HepG2 (cell line): ENCODE results near the gene RUSC1. TPM values are rescaled to one million over a fixed set of nuclear protein-coding genes. Genes with fewer than 3 reads are reported as not detected.

ENCODE experiments used
- ATF7 ChIP-seq, 2 experiments: fragments of 450-650 bp in 1 of 2; sonication (generic) in 1 of 2; formaldehyde crosslinking in 1 of 2; IDR thresholded peaks; 2 replicates each; pipeline versions ENCODE4 v1.4.0 to v1.6.1; 2016 to 2020; ENCODE audit warnings: antibody characterized with exemption in 1 of 2, mild to moderate bottlenecking in 1 of 2, missing genetic modification reagents in 1 of 2
- ATM ChIP-seq: fragments of 450-650 bp; IDR thresholded peaks from 2 replicates; pipeline ENCODE4 v1.7.1; 2017; ENCODE audit warnings: mild to moderate bottlenecking, borderline replicate concordance
- CBX1 ChIP-seq: IDR thresholded peaks from one replicate; pipeline ENCODE4 v1.6.1; 2016; ENCODE audit warnings: antibody characterized with exemption, low read depth
- ERF ChIP-seq: IDR thresholded peaks from 2 replicates; pipeline ENCODE4 v1.6.1; 2018; ENCODE audit warnings: missing biosample characterization, missing genetic modification reagents
- ETV5 ChIP-seq: IDR thresholded peaks from 2 replicates; pipeline ENCODE4 v1.6.1; 2018; ENCODE audit warnings: missing biosample characterization, missing genetic modification reagents, inconsistent platforms, borderline replicate concordance
- HOXA7 ChIP-seq: sonication (generic); formaldehyde crosslinking; IDR thresholded peaks from 2 replicates; pipeline ENCODE4 v1.8.1; 2022; ENCODE audit warnings: mild to moderate bottlenecking, missing genetic modification reagents, moderate library complexity
- JARID2 ChIP-seq: sonication (generic); formaldehyde crosslinking; IDR thresholded peaks from 2 replicates; pipeline ENCODE4 v1.8.1; 2023; ENCODE audit warnings: missing genetic modification reagents, inconsistent platforms; ENCODE audit not compliant: insufficient replicate concordance
- KLF15 ChIP-seq: sonication (generic); formaldehyde crosslinking; IDR thresholded peaks from 2 replicates; pipeline ENCODE4 v1.8.1; 2023; ENCODE audit warnings: borderline replicate concordance, mild to moderate bottlenecking, inconsistent platforms, missing genetic modification reagents, mixed read lengths
- MBNL3 ChIP-seq: fragments of 250-450 bp; sonication (Bioruptor Pico); conservative IDR thresholded peaks from 2 replicates; pipeline ENCODE4 v1.8.0; 2022; ENCODE audit warnings: mild to moderate bottlenecking, inconsistent platforms
- MXI1 ChIP-seq: IDR thresholded peaks from 3 replicates; pipeline ENCODE4 v1.6.1; 2012; ENCODE audit warnings: low read depth, low read length, inconsistent platforms, borderline replicate concordance
- NFE2L1 ChIP-seq: sonication (generic); formaldehyde crosslinking; IDR thresholded peaks from 2 replicates; pipeline ENCODE4 v1.4.0; 2020; ENCODE audit warnings: missing genetic modification reagents, mild to moderate bottlenecking, borderline replicate concordance
- PITX1 ChIP-seq: sonication (generic); formaldehyde crosslinking; IDR thresholded peaks from 2 replicates; pipeline ENCODE4 v1.5.1; 2020; ENCODE audit warnings: mild to moderate bottlenecking, missing genetic modification reagents
- REPIN1 ChIP-seq: sonication (generic); formaldehyde crosslinking; IDR thresholded peaks from 2 replicates; pipeline ENCODE4 v1.8.0; 2022; ENCODE audit warnings: missing genetic modification reagents, low read depth, mild to moderate bottlenecking, borderline replicate concordance
- SNAPC2 ChIP-seq: sonication (generic); formaldehyde crosslinking; IDR thresholded peaks from 2 replicates; pipeline ENCODE4 v1.8.1; 2022; ENCODE audit warnings: mild to moderate bottlenecking, missing genetic modification reagents
- SPEN ChIP-seq: sonication (generic); formaldehyde crosslinking; IDR thresholded peaks from 2 replicates; pipeline ENCODE4 v1.5.1; 2020; ENCODE audit warnings: low read depth, mild to moderate bottlenecking, missing genetic modification reagents
- ZFX ChIP-seq: sonication (generic); formaldehyde crosslinking; IDR thresholded peaks from 2 replicates; pipeline ENCODE4 v1.4.0; 2020; ENCODE audit warnings: mild to moderate bottlenecking, low read depth, missing genetic modification reagents, moderate library complexity
- ZMYM4 ChIP-seq: sonication (generic); formaldehyde crosslinking; IDR thresholded peaks from 2 replicates; pipeline ENCODE4 v1.8.1; 2023; ENCODE audit warnings: mild to moderate bottlenecking, missing genetic modification reagents
- ZNF34 ChIP-seq: sonication (generic); formaldehyde crosslinking; IDR thresholded peaks from 2 replicates; pipeline ENCODE4 v1.4.0; 2020; ENCODE audit warnings: mild to moderate bottlenecking, missing genetic modification reagents, borderline replicate concordance
- ZNF501 ChIP-seq: sonication (generic); formaldehyde crosslinking; IDR thresholded peaks from 2 replicates; pipeline ENCODE4 v1.5.1; 2020; ENCODE audit warnings: mild to moderate bottlenecking, moderate library complexity, missing genetic modification reagents
- ZNF569 ChIP-seq: sonication (generic); formaldehyde crosslinking; IDR thresholded peaks from 2 replicates; pipeline ENCODE4 v1.5.0; 2020; ENCODE audit warnings: mild to moderate bottlenecking, missing genetic modification reagents, moderate library complexity, borderline replicate concordance
- ZNF605 ChIP-seq: sonication (generic); formaldehyde crosslinking; IDR thresholded peaks from 2 replicates; pipeline ENCODE4 v1.8.0; 2022; ENCODE audit warnings: mild to moderate bottlenecking, missing genetic modification reagents
- ZSCAN21 ChIP-seq: sonication (generic); formaldehyde crosslinking; IDR thresholded peaks from 2 replicates; pipeline ENCODE4 v1.8.0; 2022; ENCODE audit warnings: mild to moderate bottlenecking, missing genetic modification reagents, moderate library complexity, borderline replicate concordance
- polyA plus RNA-seq, 8 experiments: library from polyadenylated mRNA; depleted of rRNA in 3 of 8; stranded (reverse) in 7 of 8; unstranded in 1 of 8; fragments of >200 nt; fragmentation: Illumina TruSeq in 4 of 8; extraction: Trizol in 4 of 8; gene quantifications; 2 replicates each; pipeline versions ENCODE4 v1.2.1 to v1.2.3, GENCODE V29; 2011 to 2016; ENCODE audit warnings: low read depth in 4 of 8, missing spikeins in 1 of 8, mixed read lengths in 1 of 8; ENCODE audit not compliant: insufficient read depth in 1 of 8
- total RNA-seq, 5 experiments: library from RNA; depleted of rRNA; stranded (reverse); fragments of >200 nt; fragmentation: Illumina TruSeq; extraction: Trizol; gene quantifications; 2 replicates each; pipeline ENCODE4 v1.2.3, GENCODE V29; 2016; ENCODE audit warnings: low read depth in 1 of 5
- TF ChIP-seq, protein P1 (sequence below): IDR thresholded peaks from 2 replicates; pipeline ENCODE4 v1.6.1; 2016; ENCODE audit warnings: missing genetic modification reagents, missing compliant biosample characterization
- TF ChIP-seq, protein P2 (sequence below): sonication (generic); formaldehyde crosslinking; IDR thresholded peaks from 2 replicates; pipeline ENCODE4 v1.4.0; 2020; ENCODE audit warnings: mild to moderate bottlenecking, missing genetic modification reagents
- TF ChIP-seq, protein P3 (sequence below): sonication (generic); formaldehyde crosslinking; IDR thresholded peaks from 2 replicates; pipeline ENCODE4 v1.5.1; 2020; ENCODE audit warnings: mild to moderate bottlenecking, missing genetic modification reagents
- TF ChIP-seq, protein P4 (sequence below): IDR thresholded peaks from 2 replicates; pipeline ENCODE4 v1.6.1; 2012; ENCODE audit warnings: inconsistent platforms

Gene RUSC1
- total and polyA plus RNA-seq, 2 of the 13 experiments (the other 11 are each of a cell fraction or from before 2014, with no cell fraction given) = 18.7 to 20.4 TPM

DNA sequence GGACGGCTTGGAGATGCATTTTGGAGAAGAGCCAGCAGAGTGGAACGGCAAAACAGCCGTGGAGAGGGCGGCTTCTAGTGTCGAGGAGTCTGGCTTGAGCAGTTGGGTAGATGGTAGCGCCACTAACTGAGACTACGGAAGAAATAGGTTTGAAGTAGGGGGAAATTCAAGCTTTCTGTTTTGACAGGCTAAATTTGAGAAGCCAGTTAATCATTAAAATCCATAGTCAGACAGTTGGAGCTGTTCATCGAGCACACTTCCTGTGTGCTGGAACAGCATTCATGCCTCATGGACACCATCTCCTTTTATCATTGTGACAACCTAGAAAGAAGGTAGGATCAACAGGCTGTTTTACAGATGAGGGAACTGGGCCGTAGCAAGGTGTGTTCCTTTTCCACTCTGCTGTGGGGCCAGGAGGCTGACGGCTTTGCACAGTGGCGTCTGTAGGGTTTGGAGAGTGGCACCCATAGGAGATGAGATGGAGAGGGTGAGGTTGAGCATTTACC, 16.1 kb upstream of the RUSC1 start (continued):
- TF ChIP-seq ZNF605 (CRISPR knock-in tag) (peak; percentile 31; the same call in 1 of the 2 replicates), ZFX (CRISPR knock-in tag) (peak; percentile 51; the same call in 1 of the 2 replicates), ZMYM4 (CRISPR knock-in tag) (peak; percentile 25; the same call in 1 of the 2 replicates), CBX1 (no peak), SPEN (0 out of 2 replicates have a peak, but pooled peaks have one; percentile 32), HOXA7 (CRISPR knock-in tag) (no peak), ZNF569 (no peak), ZNF34 (CRISPR knock-in tag) (0 out of 2 replicates have a peak, but pooled peaks have one; percentile 48), ATM (no peak), ETV5 (peak; percentile 77; the same call in 1 of the 2 replicates), NFE2L1 (CRISPR knock-in tag) (no peak), MBNL3 (CRISPR knock-in tag) (no peak), ZSCAN21 (CRISPR knock-in tag) (0 out of 2 replicates have a peak, but pooled peaks have one; percentile 23), JARID2 (CRISPR knock-in tag) (no peak), REPIN1 (CRISPR knock-in tag) (0 out of 2 replicates have a peak, but pooled peaks have one; percentile 33), KLF15 (no peak), ATF7 (IDR thresholded peaks at IDR 0.05) (no peak), ATF7 (CRISPR knock-in tag; IDR thresholded peaks at IDR 0.05) (no peak), ZNF501 (CRISPR knock-in tag) (no peak), PITX1 (peak; percentile 14; the same call in 1 of the 2 replicates), ERF (CRISPR knock-in tag) (0 out of 2 replicates have a peak, but pooled peaks have one; percentile 23), SNAPC2 (CRISPR knock-in tag) (peak; percentile 72; the same call in 1 of the 2 replicates), MXI1 (peak; percentile 43; the same call in 1 of the 3 replicates)
- TF ChIP-seq, protein P1, sequence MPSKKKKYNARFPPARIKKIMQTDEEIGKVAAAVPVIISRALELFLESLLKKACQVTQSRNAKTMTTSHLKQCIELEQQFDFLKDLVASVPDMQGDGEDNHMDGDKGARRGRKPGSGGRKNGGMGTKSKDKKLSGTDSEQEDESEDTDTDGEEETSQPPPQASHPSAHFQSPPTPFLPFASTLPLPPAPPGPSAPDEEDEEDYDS = peak; percentile 84
- TF ChIP-seq, protein P2, sequence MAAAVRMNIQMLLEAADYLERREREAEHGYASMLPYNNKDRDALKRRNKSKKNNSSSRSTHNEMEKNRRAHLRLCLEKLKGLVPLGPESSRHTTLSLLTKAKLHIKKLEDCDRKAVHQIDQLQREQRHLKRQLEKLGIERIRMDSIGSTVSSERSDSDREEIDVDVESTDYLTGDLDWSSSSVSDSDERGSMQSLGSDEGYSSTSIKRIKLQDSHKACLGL (CRISPR knock-in tag) = peak; percentile 18; the same call in 1 of the 2 replicates
- TF ChIP-seq, protein P3, sequence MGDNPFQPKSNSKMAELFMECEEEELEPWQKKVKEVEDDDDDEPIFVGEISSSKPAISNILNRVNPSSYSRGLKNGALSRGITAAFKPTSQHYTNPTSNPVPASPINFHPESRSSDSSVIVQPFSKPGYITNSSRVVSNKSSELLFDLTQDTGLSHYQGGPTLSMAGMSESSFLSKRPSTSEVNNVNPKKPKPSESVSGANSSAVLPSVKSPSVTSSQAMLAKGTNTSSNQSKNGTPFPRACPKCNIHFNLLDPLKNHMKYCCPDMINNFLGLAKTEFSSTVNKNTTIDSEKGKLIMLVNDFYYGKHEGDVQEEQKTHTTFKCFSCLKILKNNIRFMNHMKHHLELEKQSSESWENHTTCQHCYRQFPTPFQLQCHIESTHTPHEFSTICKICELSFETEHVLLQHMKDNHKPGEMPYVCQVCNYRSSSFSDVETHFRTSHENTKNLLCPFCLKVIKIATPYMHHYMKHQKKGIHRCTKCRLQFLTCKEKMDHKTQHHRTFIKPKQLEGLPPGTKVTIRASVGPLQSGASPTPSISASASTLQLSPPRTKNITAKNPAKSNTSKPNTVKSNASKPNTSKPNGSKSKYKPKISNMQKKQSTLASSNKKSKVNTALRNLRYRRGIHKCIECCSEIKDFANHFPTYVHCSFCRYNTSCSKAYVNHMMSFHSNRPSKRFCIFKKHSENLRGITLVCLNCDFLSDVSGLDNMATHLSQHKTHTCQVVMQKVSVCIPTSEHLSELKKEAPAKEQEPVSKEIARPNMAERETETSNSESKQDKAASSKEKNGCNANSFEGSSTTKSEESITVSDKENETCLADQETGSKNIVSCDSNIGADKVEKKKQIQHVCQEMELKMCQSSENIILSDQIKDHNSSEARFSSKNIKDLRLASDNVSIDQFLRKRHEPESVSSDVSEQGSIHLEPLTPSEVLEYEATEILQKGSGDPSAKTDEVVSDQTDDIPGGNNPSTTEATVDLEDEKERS (CRISPR knock-in tag) = 0 out of 2 replicates have a peak, but pooled peaks have one; percentile 3
- TF ChIP-seq, protein P4, sequence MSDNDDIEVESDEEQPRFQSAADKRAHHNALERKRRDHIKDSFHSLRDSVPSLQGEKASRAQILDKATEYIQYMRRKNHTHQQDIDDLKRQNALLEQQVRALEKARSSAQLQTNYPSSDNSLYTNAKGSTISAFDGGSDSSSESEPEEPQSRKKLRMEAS = 0 out of 2 replicates have a peak, but pooled peaks have one; percentile 58
